GM21526 (cell line): ENCODE measurements around the gene DENND1A.

Experiments
- ATAC-seq: cut with Tn5 transposase; IDR thresholded peaks from one replicate; pipeline ENCODE4 v1.9.1; 2021; ENCODE audit warnings: moderate library complexity; ENCODE audit not compliant: unreplicated experiment, low FRiP score

The DENND1A gene

GRCh38 chr9:123513554-123513953 lies 416.4 kb downstream of the DENND1A start:
- no peak for ATAC-seq

GRCh38 chr9:123511326-123512277 lies 418.3 kb downstream of the DENND1A start:
- ATAC-seq, result no peak

DNA sequence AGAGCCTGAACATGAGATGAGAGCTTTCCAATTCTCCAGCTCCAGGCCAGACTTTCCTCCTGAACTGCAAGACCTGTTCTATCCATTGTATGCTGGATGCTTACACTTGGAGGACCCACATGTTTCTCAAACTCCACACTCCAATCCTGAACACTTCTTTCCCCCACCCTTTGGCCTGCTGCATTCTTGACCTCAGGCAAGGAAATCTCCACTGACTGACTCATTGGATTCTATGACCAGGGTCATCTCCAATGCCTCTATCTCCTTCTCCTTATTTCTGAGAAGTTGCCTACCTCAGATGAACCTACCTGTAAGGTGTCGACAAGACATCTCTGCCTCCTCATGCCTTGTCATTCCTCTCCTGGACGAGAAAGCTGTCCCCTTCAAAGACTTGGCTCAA lies 420.3 kb downstream of the DENND1A start:
- ATAC-seq, result no peak

DNA sequence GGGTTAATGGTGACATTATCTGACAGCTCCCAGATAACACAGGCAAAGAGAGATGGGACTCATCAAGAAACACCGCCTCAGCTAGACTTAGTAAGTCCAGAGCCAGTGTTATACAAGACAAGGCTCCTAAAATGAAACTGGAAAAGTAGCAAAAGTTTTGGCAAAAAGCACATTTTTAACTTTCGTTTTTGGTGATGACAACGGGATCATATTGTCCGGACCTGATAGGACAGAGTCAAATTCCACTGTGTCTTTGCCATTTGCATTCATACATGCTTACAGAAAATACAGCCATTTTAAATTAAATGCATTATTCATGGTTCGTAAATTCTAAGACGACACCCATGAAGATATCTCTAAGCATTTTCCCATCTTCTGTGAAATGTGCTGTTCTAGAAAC lies 421.9 kb downstream of the DENND1A start:
- no peak for ATAC-seq

GRCh38 chr9:123505496-123505895 lies 424.4 kb downstream of the DENND1A start:
- no peak for ATAC-seq

DNA sequence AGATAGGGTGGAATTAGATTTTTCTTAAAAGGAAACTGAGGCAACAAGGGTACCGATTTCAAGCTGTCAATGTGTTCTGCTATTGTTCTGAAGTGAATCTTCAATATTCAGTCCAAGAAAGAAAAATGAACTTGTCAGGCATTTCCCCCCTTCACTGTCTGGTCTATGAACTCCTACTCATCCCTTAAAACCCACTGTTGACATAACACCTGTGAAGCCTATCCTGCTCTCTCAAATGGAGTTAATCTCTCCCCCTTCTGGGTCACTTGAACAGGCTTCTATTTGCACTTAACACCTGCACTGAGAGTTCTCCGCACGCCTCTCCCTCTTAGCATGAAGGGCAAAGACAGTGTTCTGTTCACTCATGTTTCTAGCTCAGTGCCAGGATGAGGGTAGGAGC lies 429.6 kb downstream of the DENND1A start:
- no peak for ATAC-seq

- no peak for ATAC-seq
Measured at GRCh38 chr9:123497830-123498229, 432.1 kb downstream of the DENND1A start.

DNA sequence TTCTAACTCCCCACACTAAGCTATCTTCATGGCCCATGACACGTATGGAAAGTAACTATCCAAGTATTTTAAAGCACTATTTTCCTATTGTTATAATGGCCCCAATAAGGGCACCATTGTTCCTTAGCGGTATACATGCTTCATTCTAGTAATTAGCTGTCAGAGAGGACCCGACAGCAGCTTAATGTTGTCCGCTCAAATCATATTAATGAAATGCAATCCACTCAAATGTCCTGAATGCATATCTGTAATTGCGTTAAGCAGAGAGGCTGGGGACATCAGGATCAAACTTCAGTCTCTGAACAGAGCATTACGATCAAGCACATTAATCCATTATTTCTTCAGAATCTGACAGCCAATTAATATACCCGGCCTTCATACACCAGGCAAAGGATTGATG lies 434.2 kb downstream of the DENND1A start:
- ATAC-seq, result no peak

GRCh38 chr9:123493627-123494026 lies 436.3 kb downstream of the DENND1A start:
- ATAC-seq, result no peak

GRCh38 chr9:123490688-123491087 lies 439.2 kb downstream of the DENND1A start:
- no peak for ATAC-seq

- no peak for ATAC-seq
Measured at GRCh38 chr9:123488722-123489321, 441.1 kb downstream of the DENND1A start.

GRCh38 chr9:123487944-123488548 lies 441.9 kb downstream of the DENND1A start:
- no peak for ATAC-seq

DNA sequence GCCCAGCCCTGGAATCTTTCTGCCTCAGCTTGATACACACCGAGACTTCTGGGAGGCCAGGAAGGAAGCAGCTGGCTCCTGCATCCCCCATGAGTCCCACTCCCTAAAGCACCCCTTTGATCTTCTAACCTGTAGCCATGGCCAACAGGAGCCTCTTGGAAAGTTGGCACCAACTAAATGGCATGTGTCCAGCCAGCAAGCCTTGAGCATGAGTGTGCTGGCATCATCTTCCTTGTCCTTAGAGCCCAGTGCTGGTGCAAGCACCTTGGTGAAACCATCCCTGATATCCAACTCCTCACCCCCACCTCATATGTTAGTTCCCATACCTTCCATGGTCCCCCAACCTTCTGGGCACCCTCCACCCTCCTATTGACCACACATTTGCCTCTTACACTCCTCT lies 443.5 kb downstream of the DENND1A start:
- no peak for ATAC-seq

DNA sequence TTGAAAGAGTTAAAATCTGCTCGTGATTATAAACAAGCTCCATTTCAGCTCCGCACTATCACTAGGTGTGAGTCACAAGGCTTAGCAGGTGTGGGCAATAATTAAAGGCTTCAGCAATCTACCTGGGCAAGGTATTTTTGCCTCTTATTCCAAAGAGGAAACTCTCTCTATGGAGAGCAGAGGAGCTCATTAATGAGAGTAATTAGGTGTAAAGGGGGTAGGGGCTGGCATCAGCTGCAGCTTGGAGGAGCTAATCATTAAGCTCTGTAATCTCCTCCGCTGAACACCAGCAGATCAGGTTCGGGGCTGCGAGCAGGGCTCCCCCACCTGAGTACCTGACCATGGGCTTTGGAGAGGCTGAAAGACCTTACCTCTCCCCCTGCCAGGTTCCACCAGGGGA lies 444.7 kb downstream of the DENND1A start:
- ATAC-seq, result no peak

DNA sequence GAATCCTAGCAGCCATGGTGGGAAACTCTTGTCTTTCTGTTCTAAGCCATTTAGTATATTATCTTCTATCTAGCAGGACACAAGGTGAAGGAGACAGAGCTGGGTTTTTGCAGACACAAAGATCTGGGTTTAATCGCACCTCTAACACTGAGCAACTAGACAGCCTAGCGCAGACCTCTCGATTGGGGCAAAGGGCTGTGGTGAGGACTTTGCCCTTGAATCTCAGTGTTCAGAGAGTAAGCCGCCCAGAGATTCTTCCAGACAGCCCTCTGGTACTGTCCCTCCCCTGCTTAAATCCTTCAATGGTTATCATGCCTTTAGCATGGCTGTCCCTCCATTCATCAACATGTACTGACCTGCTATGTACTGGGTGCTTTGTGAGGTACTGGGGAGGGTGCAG lies 445.8 kb downstream of the DENND1A start:
- no peak for ATAC-seq

- ATAC-seq, result no peak
Measured at GRCh38 chr9:123483191-123483803, 446.6 kb downstream of the DENND1A start.

DNA sequence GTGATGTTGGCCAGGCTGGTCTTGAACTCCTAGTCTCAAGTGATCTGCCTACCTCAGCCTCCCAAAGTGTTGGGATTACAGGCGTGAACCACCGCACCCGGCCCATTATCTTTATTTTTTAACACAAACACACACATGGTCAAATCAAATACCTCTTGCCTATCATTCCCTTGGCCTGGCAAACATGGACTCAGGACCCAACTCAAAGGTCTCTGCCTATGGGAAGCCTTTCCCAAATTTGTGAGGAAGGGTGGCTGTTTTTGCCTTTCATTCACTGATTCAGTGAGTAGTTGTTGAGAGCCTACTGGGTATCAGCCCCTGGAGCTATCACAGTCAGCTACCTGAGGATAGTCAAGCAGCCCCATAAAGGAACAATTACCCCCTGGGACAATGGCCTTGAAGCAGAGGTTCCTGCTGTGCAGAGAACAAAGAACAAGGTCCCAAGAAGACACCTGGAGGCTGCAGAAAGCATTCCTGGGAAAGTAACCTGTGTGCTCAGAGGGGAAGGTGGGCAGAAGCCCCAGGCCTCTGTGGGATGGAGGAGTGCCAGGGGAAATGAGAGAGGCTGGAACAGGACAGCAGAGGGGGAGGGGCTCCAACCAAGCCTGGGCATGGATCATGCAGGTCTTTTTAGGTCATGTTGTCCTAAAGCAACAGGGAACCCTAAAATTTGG lies 447.5 kb downstream of the DENND1A start:
- no peak for ATAC-seq

- ATAC-seq, result no peak
Measured at GRCh38 chr9:123481209-123481865, 448.6 kb downstream of the DENND1A start.

GRCh38 chr9:123480791-123481190 lies 449.1 kb downstream of the DENND1A start:
- ATAC-seq, result no peak

GRCh38 chr9:123480096-123480495 lies 449.8 kb downstream of the DENND1A start:
- no peak for ATAC-seq
